ENCODE measurements around the gene CAV3.

The CAV3 gene

GRCh38 chr3:8761866-8762265 lies 28.3 kb downstream of the CAV3 start:
- no peak for DNase-seq (ENCODE audit: low read depth, low spot score)

GRCh38 chr3:8762607-8763377 lies 29.2 kb downstream of the CAV3 start:
- DNase-seq (ENCODE audit: low read depth, low spot score): no peak

- no peak for DNase-seq (ENCODE audit: low read depth, low spot score)
Observed at GRCh38 chr3:8764528-8764927, 30.9 kb downstream of the CAV3 start.

- DNase-seq (ENCODE audit: low read depth, low spot score): no peak
Observed at GRCh38 chr3:8765528-8765927, 31.9 kb downstream of the CAV3 start.

GRCh38 chr3:8766148-8766547 lies 32.5 kb downstream of the CAV3 start:
- no peak for DNase-seq (ENCODE audit: low read depth, low spot score)

- DNase-seq (ENCODE audit: low read depth, low spot score): no peak
Observed at GRCh38 chr3:8767256-8767666, 33.7 kb downstream of the CAV3 start.

- no peak for DNase-seq (ENCODE audit: low read depth, low spot score)
Observed at GRCh38 chr3:8767667-8768363, 34.2 kb downstream of the CAV3 start.

- no peak for DNase-seq (ENCODE audit: low read depth, low spot score)
Observed at GRCh38 chr3:8768364-8769087, 34.9 kb downstream of the CAV3 start.

- peak; percentile 47 for DNase-seq (ENCODE audit: low read depth, low spot score)
Observed at GRCh38 chr3:8769088-8769822, 35.7 kb downstream of the CAV3 start, which contains the start of gene OXTR. TSS of gene OXTR (minus strand) at chr3:8769613. CDS start at chr3:8768187, 1,426 bp downstream.

GRCh38 chr3:8773941-8774542 lies 40.4 kb downstream of the CAV3 start:
- DNase-seq (ENCODE audit: low read depth, low spot score): no peak

- DNase-seq (ENCODE audit: low read depth, low spot score): no peak
Observed at GRCh38 chr3:8775181-8775580, 41.6 kb downstream of the CAV3 start.

- no peak for DNase-seq (ENCODE audit: low read depth, low spot score)
Observed at GRCh38 chr3:8775602-8776001, 42.0 kb downstream of the CAV3 start.

GRCh38 chr3:8776406-8776805 lies 42.8 kb downstream of the CAV3 start:
- no peak for DNase-seq (ENCODE audit: low read depth, low spot score)

- DNase-seq (ENCODE audit: low read depth, low spot score): no peak
Observed at GRCh38 chr3:8777201-8777977, 43.8 kb downstream of the CAV3 start.

- no peak for DNase-seq (ENCODE audit: low read depth, low spot score)
Observed at GRCh38 chr3:8777978-8778267, 44.3 kb downstream of the CAV3 start.

- no peak for DNase-seq (ENCODE audit: low read depth, low spot score)
Observed at GRCh38 chr3:8778475-8778874, 44.9 kb downstream of the CAV3 start.

- no peak for DNase-seq (ENCODE audit: low read depth, low spot score)
Observed at GRCh38 chr3:8780279-8780678, 46.7 kb downstream of the CAV3 start.

GRCh38 chr3:8784676-8785435 lies 51.3 kb downstream of the CAV3 start:
- DNase-seq (ENCODE audit: low read depth, low spot score): no peak

GRCh38 chr3:8790529-8790928 lies 56.9 kb downstream of the CAV3 start:
- DNase-seq (ENCODE audit: low read depth, low spot score): no peak

GRCh38 chr3:8793242-8793641 lies 59.6 kb downstream of the CAV3 start:
- DNase-seq (ENCODE audit: low read depth, low spot score): no peak
